Urinary bladder (tissue), 4 donors: ENCODE data around the gene TEDC1. TPM values are rescaled to one million over a fixed set of nuclear protein-coding genes. Genes with fewer than 3 reads are reported as not detected.

ENCODE experiments used
- DNase-seq: peaks from one replicate; pipeline ENCODE4 v3.0.0-alpha.2; 2015; ENCODE audit errors: extremely low spot score
- H3K27ac ChIP-seq: one replicate; pipeline ENCODE4 v1.5.1; 2013; ENCODE audit warnings: low read depth, mild to moderate bottlenecking, moderate library complexity
- H3K36me3 ChIP-seq: one replicate; pipeline ENCODE4 v1.6.1; 2013; ENCODE audit warnings: mild to moderate bottlenecking, moderate library complexity; ENCODE audit not compliant: insufficient read depth
- H3K4me1 ChIP-seq: one replicate; pipeline ENCODE4 v1.6.1; 2013; ENCODE audit warnings: mild to moderate bottlenecking, moderate library complexity; ENCODE audit not compliant: insufficient read depth
- H3K4me3 ChIP-seq: one replicate; pipeline ENCODE4 v1.5.1; 2013; ENCODE audit warnings: low read depth, low read length
- WGBS: extraction: QIAGEN DNeasy Blood & Tissue Kit; methylation state at CpG from one replicate; pipeline ENCODE4 v1.1.7; 2013; 5-methylcytosine and 5-hydroxymethylcytosine counted together
- polyA plus RNA-seq: library from polyadenylated mRNA; stranded (reverse); fragments of 200-250 nt; gene quantifications from one replicate; pipeline ENCODE4 v1.2.3, GENCODE V29; 2013
- total RNA-seq: library from RNA; depleted of rRNA; stranded (reverse); fragments of >200 nt; gene quantifications from one replicate; pipeline ENCODE4 v1.2.3, GENCODE V29; 2014
- donor health status: healthy with polysubstance abuse.
- donor health status: healthy.

The TEDC1 gene
- total and polyA plus RNA-seq, 2 donors: 4.2 to 10.6 TPM

- no peaks in the 10 kb centered on the region for H3K4me1 ChIP-seq
- WGBS: 79% methylated on average over 20 of the region's 20 CpGs
These were observed 25.6 kb upstream of the TEDC1 start for GRCh38 chr14:105465209-105466031.

GRCh38 chr14:105466531-105467248 lies 24.4 kb upstream of the TEDC1 start:
- Histone ChIP-seq H3K4me1 (no peaks in the 10 kb centered on the region), H3K27ac (peak overlapping the region; percentile 14), H3K36me3 (peaks cover 10% of the 10 kb centered on the region), H3K4me3 (no peak overlapping the region)
- WGBS: 87% methylated on average over 53 of the region's 53 CpGs
- DNase-seq: no peak

More at GRCh38 chr14:105465209-105466031, 25.6 kb upstream of the TEDC1 start:
- DNase-seq: no peak
- no peak overlapping the region for H3K4me3 ChIP-seq
- no peak overlapping the region for H3K27ac ChIP-seq
- H3K36me3 ChIP-seq: peaks cover 10% of the 10 kb centered on the region

GRCh38 chr14:105467249-105467941 lies 23.7 kb upstream of the TEDC1 start:
- peaks cover 8% of the 10 kb centered on the region for H3K36me3 ChIP-seq
- no peaks in the 10 kb centered on the region for H3K4me1 ChIP-seq
- 80% methylated on average over 20 of the region's 20 CpGs for WGBS
- H3K4me3 ChIP-seq: no peak overlapping the region
- DNase-seq: no peak
- H3K27ac ChIP-seq: peak overlapping the region; percentile 63

- no peak for DNase-seq
- peak overlapping the region; percentile 13 for H3K27ac ChIP-seq
- 84% methylated on average over 22 of the region's 22 CpGs for WGBS
- H3K36me3 ChIP-seq: peaks cover 8% of the 10 kb centered on the region
- H3K4me1 ChIP-seq: no peaks in the 10 kb centered on the region
- H3K4me3 ChIP-seq: no peak overlapping the region
These were observed 23.0 kb upstream of the TEDC1 start for GRCh38 chr14:105467942-105468471.

GRCh38 chr14:105468621-105469241 lies 22.3 kb upstream of the TEDC1 start:
- no peak overlapping the region for H3K4me3 ChIP-seq
- 54% methylated on average over 19 of the region's 19 CpGs for WGBS
- DNase-seq: no peak
- peak overlapping the region; percentile 28 for H3K27ac ChIP-seq
- H3K36me3 ChIP-seq: peaks cover 5% of the 10 kb centered on the region
- H3K4me1 ChIP-seq: peaks cover 2% of the 10 kb centered on the region

- WGBS: 69% methylated on average over 54 of the region's 54 CpGs
- peaks cover 5% of the 10 kb centered on the region for H3K36me3 ChIP-seq
These were observed 21.3 kb upstream of the TEDC1 start for GRCh38 chr14:105469456-105470349.

GRCh38 chr14:105470350-105471296 lies 20.4 kb upstream of the TEDC1 start:
- peaks cover 5% of the 10 kb centered on the region for H3K36me3 ChIP-seq
- no peak overlapping the region for H3K4me3 ChIP-seq
- peaks cover 2% of the 10 kb centered on the region for H3K4me1 ChIP-seq
- no peak overlapping the region for H3K27ac ChIP-seq
- 67% methylated on average over 34 of the region's 34 CpGs for WGBS
- DNase-seq: no peak

More at GRCh38 chr14:105469456-105470349, 21.3 kb upstream of the TEDC1 start:
- Histone ChIP-seq H3K4me1 (peaks cover 2% of the 10 kb centered on the region), H3K27ac (peak overlapping the region; percentile 48), H3K4me3 (no peak overlapping the region)
- DNase-seq: no peak

- 42% methylated on average over 19 of the region's 19 CpGs for WGBS
- H3K4me1 ChIP-seq: peaks cover 2% of the 10 kb centered on the region
- no peak overlapping the region for H3K27ac ChIP-seq
- peaks cover 5% of the 10 kb centered on the region for H3K36me3 ChIP-seq
- DNase-seq: no peak
- no peak overlapping the region for H3K4me3 ChIP-seq
These were observed 19.7 kb upstream of the TEDC1 start for GRCh38 chr14:105471297-105471821.

- peaks cover 2% of the 10 kb centered on the region for H3K4me1 ChIP-seq
- 68% methylated on average over 8 of the region's 8 CpGs for WGBS
- no peak for DNase-seq
- H3K36me3 ChIP-seq: peaks cover 1% of the 10 kb centered on the region
- no peak overlapping the region for H3K27ac ChIP-seq
- H3K4me3 ChIP-seq: no peak overlapping the region
These were observed 19.1 kb upstream of the TEDC1 start for GRCh38 chr14:105471823-105472485.

GRCh38 chr14:105472486-105472991 lies 18.5 kb upstream of the TEDC1 start:
- WGBS: 64% methylated on average over 12 of the region's 12 CpGs
- H3K27ac ChIP-seq: no peak overlapping the region

More at GRCh38 chr14:105472486-105472991, 18.5 kb upstream of the TEDC1 start:
- peaks cover 2% of the 10 kb centered on the region for H3K4me1 ChIP-seq
- no peak for DNase-seq
- H3K4me3 ChIP-seq: no peak overlapping the region
- H3K36me3 ChIP-seq: no peaks in the 10 kb centered on the region
